ENCODE measurements around the gene SPACA9.

GRCh38 chr9:132896906-132897305 is 18.2 kb downstream of the SPACA9 start:
- TF ChIP-seq, protein P1, sequence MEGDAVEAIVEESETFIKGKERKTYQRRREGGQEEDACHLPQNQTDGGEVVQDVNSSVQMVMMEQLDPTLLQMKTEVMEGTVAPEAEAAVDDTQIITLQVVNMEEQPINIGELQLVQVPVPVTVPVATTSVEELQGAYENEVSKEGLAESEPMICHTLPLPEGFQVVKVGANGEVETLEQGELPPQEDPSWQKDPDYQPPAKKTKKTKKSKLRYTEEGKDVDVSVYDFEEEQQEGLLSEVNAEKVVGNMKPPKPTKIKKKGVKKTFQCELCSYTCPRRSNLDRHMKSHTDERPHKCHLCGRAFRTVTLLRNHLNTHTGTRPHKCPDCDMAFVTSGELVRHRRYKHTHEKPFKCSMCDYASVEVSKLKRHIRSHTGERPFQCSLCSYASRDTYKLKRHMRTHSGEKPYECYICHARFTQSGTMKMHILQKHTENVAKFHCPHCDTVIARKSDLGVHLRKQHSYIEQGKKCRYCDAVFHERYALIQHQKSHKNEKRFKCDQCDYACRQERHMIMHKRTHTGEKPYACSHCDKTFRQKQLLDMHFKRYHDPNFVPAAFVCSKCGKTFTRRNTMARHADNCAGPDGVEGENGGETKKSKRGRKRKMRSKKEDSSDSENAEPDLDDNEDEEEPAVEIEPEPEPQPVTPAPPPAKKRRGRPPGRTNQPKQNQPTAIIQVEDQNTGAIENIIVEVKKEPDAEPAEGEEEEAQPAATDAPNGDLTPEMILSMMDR (IDR thresholded peaks at IDR 0.05): no peak
- TF ChIP-seq POLR2A (IDR thresholded peaks at IDR 0.05) (no peak), EP300 (IDR thresholded peaks at IDR 0.05; ENCODE audit: low read depth) (no peak)

Measured in transverse colon (tissue), 3 donors.